HG02571 (cell line): ENCODE data around the gene LRRC28.
A peak's percentile ranks its signal among the peaks of the same experiment; 100 is the strongest.

Experiments
- ATAC-seq: cut with Tn5 transposase; IDR thresholded peaks from one replicate; pipeline ENCODE4 v1.9.1; 2021; ENCODE audit warnings: mild to moderate bottlenecking, moderate library complexity; ENCODE audit not compliant: unreplicated experiment

The LRRC28 gene

DNA sequence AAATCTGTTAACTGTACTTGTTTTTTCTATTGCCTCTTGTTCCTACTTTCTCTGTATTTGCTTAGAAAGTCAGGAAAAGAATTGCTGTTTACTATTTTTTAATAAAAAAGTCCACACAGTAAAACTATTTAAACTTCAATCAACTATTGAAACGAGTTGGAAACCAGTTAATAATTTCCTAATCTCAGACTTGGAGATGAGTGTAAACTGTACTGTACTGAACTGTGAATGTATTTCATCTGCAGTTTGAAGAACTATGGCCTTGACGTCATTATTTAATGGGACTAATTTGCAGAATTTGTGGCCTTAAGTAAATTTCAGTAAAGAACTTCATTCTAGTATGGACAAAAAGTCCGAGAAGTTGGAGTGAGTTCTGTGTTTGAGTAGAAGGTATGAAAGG, 89.1 kb downstream of the LRRC28 start:
- no peak for ATAC-seq

DNA sequence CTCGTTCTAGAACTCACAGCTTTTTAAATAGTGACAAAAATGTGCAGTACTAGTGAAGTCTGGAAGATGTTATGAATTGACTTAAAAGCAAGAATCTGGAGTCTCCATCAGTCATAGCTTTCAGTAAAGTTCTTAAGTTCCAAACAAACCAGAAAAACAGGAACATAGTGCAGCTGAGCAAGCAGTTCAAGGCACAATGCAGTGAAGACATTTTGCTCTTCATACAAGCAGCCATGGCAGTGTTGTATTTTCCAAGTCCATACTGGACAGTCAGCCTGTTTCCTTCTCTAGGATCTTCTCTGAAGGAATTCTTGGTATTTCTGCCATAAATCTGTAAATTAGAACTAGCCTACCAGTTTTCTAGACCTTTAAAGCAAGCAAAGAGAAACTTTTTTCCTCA, 90.5 kb downstream of the LRRC28 start:
- no peak for ATAC-seq

DNA sequence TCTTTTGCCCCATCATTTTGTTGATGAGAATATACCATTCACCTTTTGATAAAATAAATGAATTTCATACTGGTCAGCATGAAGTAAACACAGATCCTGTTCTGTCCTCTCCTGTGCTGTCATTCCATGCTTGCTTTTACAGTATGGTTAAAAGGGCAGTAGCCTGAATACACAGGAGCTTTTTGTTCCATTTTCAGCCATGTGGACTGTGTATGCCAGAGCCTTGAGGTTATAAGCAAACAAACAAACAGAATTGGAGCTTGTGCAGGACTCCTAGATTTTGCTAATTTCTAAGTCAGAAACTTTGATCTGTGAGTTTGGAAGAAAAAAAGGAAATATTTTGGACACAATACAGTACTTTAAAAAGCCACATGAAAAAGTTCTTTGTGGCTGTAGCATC, 91.9 kb downstream of the LRRC28 start:
- ATAC-seq = no peak

- no peak for ATAC-seq
Observed at GRCh38 chr15:99343881-99344551, 92.7 kb downstream of the LRRC28 start.

GRCh38 chr15:99344639-99345038, 93.4 kb downstream of the LRRC28 start:
- ATAC-seq = no peak

DNA sequence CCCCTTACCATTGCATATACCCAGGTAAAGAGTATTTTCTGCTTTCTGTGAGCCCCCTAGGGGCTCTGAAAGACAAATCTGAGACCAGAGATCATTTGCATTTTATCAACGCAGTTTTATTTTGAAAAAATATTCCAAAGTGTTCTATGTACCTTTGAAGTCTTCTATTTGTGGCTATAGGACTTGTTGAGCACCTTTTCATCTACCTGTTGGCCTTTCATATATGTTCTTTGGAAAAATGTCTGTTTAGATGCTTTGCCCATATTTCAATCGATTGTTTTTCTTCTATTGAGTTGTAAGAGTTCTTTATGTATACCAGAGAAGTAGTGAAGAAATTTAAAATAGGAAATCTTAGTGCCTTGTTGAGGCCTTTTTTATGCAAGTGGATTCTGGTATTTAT, 94.0 kb downstream of the LRRC28 start:
- no peak for ATAC-seq

- no peak for ATAC-seq
Observed at GRCh38 chr15:99345832-99346462, 94.7 kb downstream of the LRRC28 start.

DNA sequence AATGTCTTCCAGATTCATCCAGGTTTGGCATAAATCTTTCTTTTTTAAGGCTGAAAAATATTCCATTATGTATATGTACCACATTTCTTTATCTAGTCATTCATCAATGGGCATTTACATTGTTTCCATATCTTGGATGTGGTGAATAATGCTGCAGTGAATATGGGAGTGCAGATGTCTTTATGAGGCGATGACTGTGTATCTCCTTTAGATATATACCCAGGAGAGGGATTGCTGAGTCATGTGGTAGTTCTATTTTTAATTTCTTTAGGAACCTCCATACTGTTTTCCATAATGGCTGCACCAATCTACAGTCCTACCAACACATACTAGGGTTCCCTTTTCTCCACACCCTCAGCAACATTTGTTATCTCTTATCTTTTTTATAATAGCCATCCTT, 96.3 kb downstream of the LRRC28 start:
- ATAC-seq = no peak

- no peak for ATAC-seq
Observed at GRCh38 chr15:99348412-99348811, 97.1 kb downstream of the LRRC28 start.

- ATAC-seq = no peak
Observed at GRCh38 chr15:99350408-99350807, 99.1 kb downstream of the LRRC28 start.

GRCh38 chr15:99359769-99360168, 108.5 kb downstream of the LRRC28 start:
- ATAC-seq = no peak

- ATAC-seq = no peak
Observed at GRCh38 chr15:99361545-99362185, 110.4 kb downstream of the LRRC28 start.

DNA sequence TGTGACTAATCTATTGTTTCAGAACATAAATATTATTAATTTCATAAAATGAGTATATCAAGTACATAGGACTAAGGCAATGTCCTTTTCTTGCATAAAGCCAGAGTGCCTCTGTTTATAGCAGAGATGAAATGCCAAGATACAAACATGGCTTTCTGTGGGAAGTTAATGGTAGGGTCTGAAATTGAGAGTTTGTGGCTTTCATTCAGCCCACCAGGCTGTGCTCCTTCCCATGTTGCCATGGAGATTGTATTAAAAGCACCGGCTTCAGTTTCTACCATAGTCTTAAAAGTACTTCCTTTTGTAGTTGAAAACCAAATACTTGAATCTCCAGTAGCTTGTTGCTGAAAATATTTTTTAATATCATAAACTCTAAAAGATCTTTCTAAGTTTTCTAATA, 114.0 kb downstream of the LRRC28 start:
- ATAC-seq = peak; percentile 78

GRCh38 chr15:99366013-99366412, 114.7 kb downstream of the LRRC28 start:
- ATAC-seq = no peak

DNA sequence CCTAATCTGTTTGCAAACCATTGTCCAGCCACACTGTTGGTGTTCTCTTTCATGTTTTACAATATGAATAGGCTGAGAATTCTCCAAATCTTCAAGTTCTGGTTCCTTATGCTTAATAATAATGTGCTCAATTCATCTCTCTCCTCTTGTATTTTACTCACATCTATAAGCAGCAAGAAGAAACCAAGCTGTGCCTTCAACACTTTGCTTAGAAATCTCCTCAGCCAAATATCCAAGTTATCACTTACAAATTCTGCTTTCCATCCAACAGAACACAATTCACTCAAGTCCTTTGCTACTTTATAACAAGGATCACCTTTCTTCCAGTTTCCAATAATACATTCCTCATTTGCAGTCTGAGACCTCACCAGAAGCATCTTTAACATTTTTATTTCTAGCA, 117.5 kb downstream of the LRRC28 start:
- no peak for ATAC-seq

DNA sequence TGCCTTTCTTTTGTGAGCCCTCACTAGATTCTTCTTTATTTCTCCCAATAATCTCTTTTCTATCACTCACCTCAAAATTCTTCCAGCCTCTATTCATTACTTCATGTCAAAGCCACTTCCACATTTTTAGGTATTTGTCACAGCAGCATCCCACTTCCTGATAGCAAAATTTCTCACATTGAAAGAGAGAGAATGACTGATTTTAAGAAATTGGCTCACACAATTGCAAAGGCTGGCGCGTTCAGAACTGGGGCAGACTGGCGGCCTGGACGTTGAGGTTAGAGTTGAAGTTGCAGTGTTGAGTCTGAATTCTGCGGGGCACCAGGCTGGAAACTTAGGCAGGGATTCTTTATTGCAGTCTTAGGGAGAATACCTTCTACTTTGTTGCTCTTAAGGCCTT, 117.9 kb downstream of the LRRC28 start:
- ATAC-seq = no peak

- no peak for ATAC-seq
Observed at GRCh38 chr15:99371180-99372103, 120.2 kb downstream of the LRRC28 start.

GRCh38 chr15:99385005-99385669, 133.9 kb downstream of the LRRC28 start:
- ATAC-seq = no peak

- no peak for ATAC-seq
Observed at GRCh38 chr15:99385865-99386264, 134.6 kb downstream of the LRRC28 start.

- no peak for ATAC-seq
Observed at GRCh38 chr15:99386391-99386790, 135.1 kb downstream of the LRRC28 start.
